ENCODE results near the gene NUDT13. TPM values are rescaled to one million over a fixed set of nuclear protein-coding genes. Genes with fewer than 3 reads are reported as not detected.

NUDT13 gene
- total and polyA plus RNA-seq, 2 of the 8 experiments (the other 6 are each of a cell fraction or from before 2014, with no cell fraction given): 1.5 to 1.9 TPM

- TF ChIP-seq CHD7 (IDR thresholded peaks at IDR 0.05; ENCODE audit: insufficient replicate concordance, low read length): no peak
- no peak for TF ChIP-seq CBX8 (IDR thresholded peaks at IDR 0.05; ENCODE audit: borderline replicate concordance, low read depth, low read length)
- TF ChIP-seq EP300 (IDR thresholded peaks at IDR 0.05; ENCODE audit: borderline replicate concordance in 1 of 2, low read depth in 2 of 2, low read length in 2 of 2): peak in 1 of 2 experiments; percentile 63; a peak in 1 of 3 replicates
- TF ChIP-seq CHD1 (IDR thresholded peaks at IDR 0.05; ENCODE audit: low read depth, low read length): no peak
- peak; percentile 83 for TF ChIP-seq BACH1 (IDR thresholded peaks at IDR 0.05; ENCODE audit: low read length)
- no peak for TF ChIP-seq FOSL1 (IDR thresholded peaks at IDR 0.05; ENCODE audit: insufficient read depth, low read depth, low read length)
- peak; percentile 80 for TF ChIP-seq TAF7 (optimal IDR thresholded peaks at IDR 0.05; ENCODE audit: borderline replicate concordance, low read depth, low read length)
- TF ChIP-seq SP4 (IDR thresholded peaks at IDR 0.05; ENCODE audit: low read length): peak; percentile 69; the same call in 1 of the 2 replicates
Measured at GRCh38 chr10:73167783-73168464, 57.7 kb downstream of the NUDT13 start, which contains the start of the genes ECD and FAM149B1 (continued).
